Muscle of back (tissue), 11 donors: Measurements from ENCODE around the gene ARID5B. TPM values are rescaled to one million over a fixed set of nuclear protein-coding genes. Genes with fewer than 3 reads are reported as not detected.

ENCODE experiments used
- DNase-seq, 3 donors: peaks; one replicate each; pipeline versions ENCODE4 v3.0.0 to v3.0.0-alpha.2; 2013
- polyA plus RNA-seq, 10 donors: library from polyadenylated mRNA; unstranded; fragments of 120-200 nt; gene quantifications; one replicate each; pipeline ENCODE4 v1.2.1, GENCODE V29; 2013; ENCODE audit not compliant: insufficient read length in 10 of 10

Gene ARID5B
- polyA plus RNA-seq, 10 donors, result 11.5 to 30.6 (median 19.6) TPM

DNA sequence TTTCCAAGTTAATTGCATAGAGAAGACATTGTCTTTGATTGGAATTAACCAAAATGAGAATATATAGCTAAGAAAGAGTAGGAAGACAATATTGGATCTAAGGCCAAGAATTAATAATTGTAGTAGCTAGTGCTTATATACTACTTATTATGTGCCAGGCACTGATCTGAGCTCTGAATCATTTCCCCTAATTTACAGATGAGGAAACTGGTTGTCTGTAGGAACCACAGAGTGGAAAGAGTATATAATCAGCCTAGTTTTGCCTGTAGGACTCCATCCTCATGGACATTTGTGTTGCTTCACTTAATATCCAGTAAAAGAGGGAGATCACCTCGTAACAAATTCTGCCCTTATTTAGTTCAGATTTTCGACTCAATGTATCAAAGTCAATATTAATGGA lies 127.9 kb downstream of the ARID5B start:
- no peak for DNase-seq

- no peak for DNase-seq
Measured at GRCh38 chr10:62031507-62031906, 130.0 kb downstream of the ARID5B start.

- DNase-seq, result no peak
Measured at GRCh38 chr10:62033125-62033524, 131.6 kb downstream of the ARID5B start.

DNA sequence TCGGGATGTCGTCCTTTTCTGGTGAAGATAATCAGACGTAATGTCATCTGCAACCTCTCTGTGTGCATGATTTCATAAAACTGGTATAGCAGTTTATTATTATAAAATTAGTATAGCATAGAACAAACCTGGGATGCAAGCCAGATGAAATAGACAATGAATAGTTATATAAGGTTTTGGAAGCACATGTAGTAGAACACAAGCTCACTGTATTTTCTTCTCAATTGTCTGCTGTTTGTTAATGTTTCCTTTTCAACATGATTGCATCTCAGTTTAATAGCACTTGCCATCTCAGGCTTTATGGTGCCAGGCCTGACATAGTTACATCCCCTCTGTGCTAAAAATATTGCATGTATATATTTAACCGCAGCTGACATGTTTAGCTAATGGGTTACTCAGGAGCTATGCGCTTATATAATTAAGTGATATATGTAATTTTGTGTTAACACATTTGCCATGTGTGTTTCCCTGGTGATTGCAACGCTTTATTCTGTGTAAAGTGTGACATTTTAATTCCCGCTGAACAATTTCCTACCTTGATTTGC lies 132.7 kb downstream of the ARID5B start:
- peak in 1 of 3 donors; percentile 60 for DNase-seq

GRCh38 chr10:62036186-62037081 lies 134.9 kb downstream of the ARID5B start:
- DNase-seq, result no peak

GRCh38 chr10:62037166-62037831 lies 135.8 kb downstream of the ARID5B start:
- DNase-seq, result no peak

DNA sequence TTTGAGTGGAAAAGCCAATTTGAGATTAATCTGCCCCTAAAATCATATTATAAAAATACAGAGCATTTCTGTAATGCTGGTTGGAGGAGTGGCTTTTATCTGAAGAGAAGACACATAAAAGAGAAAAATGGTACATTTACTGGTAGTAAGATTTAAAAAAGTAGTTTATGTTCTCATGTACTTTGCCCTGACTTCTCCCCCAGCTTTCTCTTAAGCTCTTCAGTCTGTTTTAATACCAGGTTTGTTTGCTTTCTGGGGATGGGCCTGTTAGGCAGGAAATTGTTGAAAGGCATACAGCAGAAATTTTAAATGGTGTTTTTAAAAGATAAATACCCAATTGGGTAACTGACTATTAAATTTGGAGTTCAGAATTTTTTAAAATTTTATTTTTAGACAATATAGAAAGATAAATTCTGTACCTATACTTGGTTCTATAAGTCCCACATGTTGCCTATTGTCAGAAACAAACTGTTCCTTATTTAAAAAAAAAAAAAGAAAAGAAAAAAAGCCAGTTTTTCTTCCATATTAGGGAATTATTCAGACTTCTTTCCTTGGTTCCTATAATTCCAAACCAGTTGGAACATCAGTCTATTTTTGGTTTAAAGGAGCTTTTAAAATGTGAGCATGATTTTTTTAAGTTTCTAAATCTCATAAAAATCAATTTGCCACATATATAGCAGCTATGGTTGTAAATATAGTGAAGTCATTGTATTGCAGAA lies 136.6 kb downstream of the ARID5B start:
- DNase-seq, result no peak

- DNase-seq, result peak; percentile 84 to 90 (median 84)
Measured at GRCh38 chr10:62038609-62039190, 137.2 kb downstream of the ARID5B start.

DNA sequence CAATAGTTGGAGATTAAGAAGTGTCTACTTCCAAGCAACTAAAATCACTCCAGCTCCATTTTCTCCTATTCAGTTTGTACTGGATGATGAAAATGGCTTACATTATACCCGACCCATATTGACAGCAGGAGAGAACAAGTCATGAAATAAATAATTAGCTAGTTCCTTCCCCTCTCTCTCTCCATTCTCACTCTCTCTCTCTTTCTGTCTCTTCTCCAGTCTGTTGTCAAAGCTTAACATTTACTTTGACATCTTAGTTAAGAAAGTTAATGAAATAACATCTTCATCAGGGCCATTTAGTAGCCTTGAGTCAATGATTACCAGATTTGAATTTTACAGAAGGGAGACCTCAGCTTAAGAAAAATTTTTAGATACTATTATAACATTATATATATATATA lies 138.5 kb downstream of the ARID5B start:
- DNase-seq, result no peak

GRCh38 chr10:62040881-62041280 lies 139.4 kb downstream of the ARID5B start:
- no peak for DNase-seq

GRCh38 chr10:62043421-62044021 lies 142.0 kb downstream of the ARID5B start:
- peak in 1 of 3 donors; percentile 86 for DNase-seq

DNA sequence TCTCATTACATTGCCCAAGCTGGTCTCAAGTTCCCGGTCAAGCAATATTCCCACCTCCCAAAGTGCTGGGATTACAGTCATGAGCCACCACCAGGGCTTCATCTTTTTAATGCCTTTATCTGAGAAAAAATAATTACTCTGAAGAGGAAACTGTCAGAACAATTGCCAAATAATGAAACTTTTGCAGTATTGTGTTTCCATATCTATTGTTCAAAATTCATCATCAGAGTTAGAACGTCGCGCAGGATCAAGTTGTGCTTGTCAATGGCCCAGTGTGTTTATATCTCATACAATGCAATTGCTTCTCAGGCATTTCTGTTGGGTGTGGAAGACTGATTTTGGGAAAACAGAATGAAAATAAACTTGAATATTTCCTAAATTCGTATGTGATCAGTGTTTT lies 143.1 kb downstream of the ARID5B start:
- DNase-seq, result no peak

DNA sequence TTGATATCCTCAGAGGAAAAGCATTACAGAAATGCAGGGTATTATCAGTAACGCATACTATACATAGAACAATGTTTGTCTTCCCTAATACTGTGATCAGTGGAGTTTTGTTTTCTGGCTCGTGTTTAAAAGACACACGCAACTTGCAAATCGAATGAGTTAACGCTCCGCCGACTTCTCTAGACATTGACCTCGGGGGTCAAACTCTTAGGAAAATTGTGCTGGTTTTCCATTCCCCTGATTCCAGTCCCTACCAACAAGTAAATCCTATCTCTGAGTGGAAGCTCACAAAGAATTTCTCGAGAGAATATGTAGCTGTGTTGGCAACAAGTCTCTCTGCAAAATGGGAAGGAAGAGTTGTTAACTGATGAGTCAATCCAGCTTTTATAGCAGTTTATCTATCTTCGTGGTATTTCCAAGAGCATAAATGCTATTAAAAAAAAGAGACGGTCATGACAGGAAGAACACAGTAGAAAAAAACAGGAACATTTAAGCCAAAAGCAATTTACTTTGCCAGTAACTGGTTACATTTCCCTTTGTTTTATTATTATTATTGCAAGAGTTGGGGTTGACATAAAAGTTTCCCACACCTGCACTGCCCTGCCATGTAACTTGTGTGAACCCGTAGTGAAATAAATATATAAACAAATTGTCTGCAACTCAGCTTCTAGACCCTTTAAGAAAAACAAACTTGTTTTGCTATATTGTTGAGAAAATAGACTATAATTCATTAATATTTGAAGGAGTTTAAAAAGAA lies 144.4 kb downstream of the ARID5B start:
- DNase-seq, result peak; percentile 75 to 90 (median 90)

- DNase-seq, result peak in 1 of 3 donors; percentile 52
Measured at GRCh38 chr10:62046522-62047227, 145.2 kb downstream of the ARID5B start.

GRCh38 chr10:62047228-62047892 lies 145.9 kb downstream of the ARID5B start:
- DNase-seq, result no peak

GRCh38 chr10:62047960-62048383 lies 146.5 kb downstream of the ARID5B start:
- no peak for DNase-seq

- no peak for DNase-seq
Measured at GRCh38 chr10:62048470-62048869, 147.0 kb downstream of the ARID5B start.

GRCh38 chr10:62048919-62049623 lies 147.6 kb downstream of the ARID5B start:
- peak; percentile 91 to 96 (median 95) for DNase-seq
